ENCODE results near the gene MRPS22. TPM values are rescaled to one million over a fixed set of nuclear protein-coding genes. Genes with fewer than 3 reads are reported as not detected.

MRPS22 gene
- total and polyA plus RNA-seq, 2 of the 13 experiments (the other 11 are each of a cell fraction or from before 2014, with no cell fraction given), result 52.7 to 113 TPM

- TF ChIP-seq GABPB1 (CRISPR knock-in tag; IDR thresholded peaks at IDR 0.05) (peak; percentile 29; the same call in 1 of the 2 replicates), KLF16 (CRISPR knock-in tag; IDR thresholded peaks at IDR 0.05) (no peak), TMF1 (CRISPR knock-in tag; IDR thresholded peaks at IDR 0.05; ENCODE audit: low read depth) (no peak), RBM39 (IDR thresholded peaks at IDR 0.05; ENCODE audit: low read depth, low read length, poor library complexity, severe bottlenecking) (no peak), MBD4 (IDR thresholded peaks at IDR 0.05; ENCODE audit: borderline replicate concordance, low read length) (no peak), HIVEP1 (CRISPR knock-in tag; IDR thresholded peaks at IDR 0.05) (no peak), KDM5A (IDR thresholded peaks at IDR 0.05; ENCODE audit: borderline replicate concordance, low read length) (no peak), FOXM1 (CRISPR knock-in tag; IDR thresholded peaks at IDR 0.05) (no peak), PAWR (CRISPR knock-in tag; IDR thresholded peaks at IDR 0.05; ENCODE audit: borderline replicate concordance) (no peak), SIN3B (IDR thresholded peaks at IDR 0.05; ENCODE audit: low read length) (no peak), CREM (IDR thresholded peaks at IDR 0.05) (no peak), CREM (CRISPR knock-in tag; IDR thresholded peaks at IDR 0.05) (no peak), EP300 (IDR thresholded peaks at IDR 0.05; ENCODE audit: low read depth in 2 of 2, low read length in 2 of 2) (peak in 1 of 2 experiments; percentile 21; a peak in 1 of 4 replicates), EP300 (CRISPR knock-in tag; IDR thresholded peaks at IDR 0.05; ENCODE audit: borderline replicate concordance) (peak; percentile 59; the same call in 1 of the 2 replicates), ZMYM4 (CRISPR knock-in tag; IDR thresholded peaks at IDR 0.05) (no peak), KDM3A (CRISPR knock-in tag; IDR thresholded peaks at IDR 0.05; ENCODE audit: low read depth) (no peak), ZFP36L2 (CRISPR knock-in tag; IDR thresholded peaks at IDR 0.05) (no peak), ZFP37 (CRISPR knock-in tag; IDR thresholded peaks at IDR 0.05; ENCODE audit: borderline replicate concordance) (no peak)
- TF ChIP-seq, protein P1, sequence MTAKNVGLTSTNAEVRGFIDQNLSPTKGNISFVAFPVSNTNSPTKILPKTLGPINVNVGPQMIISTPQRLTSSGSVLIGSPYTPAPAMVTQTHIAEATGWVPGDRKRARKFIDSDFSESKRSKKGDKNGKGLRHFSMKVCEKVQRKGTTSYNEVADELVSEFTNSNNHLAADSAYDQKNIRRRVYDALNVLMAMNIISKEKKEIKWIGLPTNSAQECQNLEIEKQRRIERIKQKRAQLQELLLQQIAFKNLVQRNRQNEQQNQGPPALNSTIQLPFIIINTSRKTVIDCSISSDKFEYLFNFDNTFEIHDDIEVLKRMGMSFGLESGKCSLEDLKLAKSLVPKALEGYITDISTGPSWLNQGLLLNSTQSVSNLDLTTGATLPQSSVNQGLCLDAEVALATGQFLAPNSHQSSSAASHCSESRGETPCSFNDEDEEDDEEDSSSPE (CRISPR knock-in tag; IDR thresholded peaks at IDR 0.05), result no peak
- TF ChIP-seq, protein P2, sequence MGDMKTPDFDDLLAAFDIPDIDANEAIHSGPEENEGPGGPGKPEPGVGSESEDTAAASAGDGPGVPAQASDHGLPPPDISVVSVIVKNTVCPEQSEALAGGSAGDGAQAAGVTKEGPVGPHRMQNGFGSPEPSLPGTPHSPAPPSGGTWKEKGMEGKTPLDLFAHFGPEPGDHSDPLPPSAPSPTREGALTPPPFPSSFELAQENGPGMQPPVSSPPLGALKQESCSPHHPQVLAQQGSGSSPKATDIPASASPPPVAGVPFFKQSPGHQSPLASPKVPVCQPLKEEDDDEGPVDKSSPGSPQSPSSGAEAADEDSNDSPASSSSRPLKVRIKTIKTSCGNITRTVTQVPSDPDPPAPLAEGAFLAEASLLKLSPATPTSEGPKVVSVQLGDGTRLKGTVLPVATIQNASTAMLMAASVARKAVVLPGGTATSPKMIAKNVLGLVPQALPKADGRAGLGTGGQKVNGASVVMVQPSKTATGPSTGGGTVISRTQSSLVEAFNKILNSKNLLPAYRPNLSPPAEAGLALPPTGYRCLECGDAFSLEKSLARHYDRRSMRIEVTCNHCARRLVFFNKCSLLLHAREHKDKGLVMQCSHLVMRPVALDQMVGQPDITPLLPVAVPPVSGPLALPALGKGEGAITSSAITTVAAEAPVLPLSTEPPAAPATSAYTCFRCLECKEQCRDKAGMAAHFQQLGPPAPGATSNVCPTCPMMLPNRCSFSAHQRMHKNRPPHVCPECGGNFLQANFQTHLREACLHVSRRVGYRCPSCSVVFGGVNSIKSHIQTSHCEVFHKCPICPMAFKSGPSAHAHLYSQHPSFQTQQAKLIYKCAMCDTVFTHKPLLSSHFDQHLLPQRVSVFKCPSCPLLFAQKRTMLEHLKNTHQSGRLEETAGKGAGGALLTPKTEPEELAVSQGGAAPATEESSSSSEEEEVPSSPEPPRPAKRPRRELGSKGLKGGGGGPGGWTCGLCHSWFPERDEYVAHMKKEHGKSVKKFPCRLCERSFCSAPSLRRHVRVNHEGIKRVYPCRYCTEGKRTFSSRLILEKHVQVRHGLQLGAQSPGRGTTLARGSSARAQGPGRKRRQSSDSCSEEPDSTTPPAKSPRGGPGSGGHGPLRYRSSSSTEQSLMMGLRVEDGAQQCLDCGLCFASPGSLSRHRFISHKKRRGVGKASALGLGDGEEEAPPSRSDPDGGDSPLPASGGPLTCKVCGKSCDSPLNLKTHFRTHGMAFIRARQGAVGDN (CRISPR knock-in tag; IDR thresholded peaks at IDR 0.05), result peak; percentile 51
- TF ChIP-seq, protein P3, sequence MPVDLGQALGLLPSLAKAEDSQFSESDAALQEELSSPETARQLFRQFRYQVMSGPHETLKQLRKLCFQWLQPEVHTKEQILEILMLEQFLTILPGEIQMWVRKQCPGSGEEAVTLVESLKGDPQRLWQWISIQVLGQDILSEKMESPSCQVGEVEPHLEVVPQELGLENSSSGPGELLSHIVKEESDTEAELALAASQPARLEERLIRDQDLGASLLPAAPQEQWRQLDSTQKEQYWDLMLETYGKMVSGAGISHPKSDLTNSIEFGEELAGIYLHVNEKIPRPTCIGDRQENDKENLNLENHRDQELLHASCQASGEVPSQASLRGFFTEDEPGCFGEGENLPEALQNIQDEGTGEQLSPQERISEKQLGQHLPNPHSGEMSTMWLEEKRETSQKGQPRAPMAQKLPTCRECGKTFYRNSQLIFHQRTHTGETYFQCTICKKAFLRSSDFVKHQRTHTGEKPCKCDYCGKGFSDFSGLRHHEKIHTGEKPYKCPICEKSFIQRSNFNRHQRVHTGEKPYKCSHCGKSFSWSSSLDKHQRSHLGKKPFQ (CRISPR knock-in tag; IDR thresholded peaks at IDR 0.05; ENCODE audit: insufficient replicate concordance), result no peak
Observed at GRCh38 chr3:139299261-139300132, 44.3 kb upstream of the MRPS22 start (continued).

Measured in HepG2 (cell line).